ENCODE data around the gene BLVRA.

- TF ChIP-seq CTCF (IDR thresholded peaks at IDR 0.05) (no peak), POLR2A (IDR thresholded peaks at IDR 0.05) (no peak)
These were observed 23.5 kb downstream of the BLVRA start for GRCh38 chr7:43781726-43782607.
